NT2/D1 (cell line): ENCODE results near the gene DKK2.

Experiments
- SUZ12 ChIP-seq: IDR thresholded peaks from 2 replicates; pipeline ENCODE4 v1.6.1; 2011; ENCODE audit not compliant: insufficient read length, insufficient read depth; ENCODE audit errors: extremely low read depth
- YY1 ChIP-seq: IDR thresholded peaks from 2 replicates; pipeline ENCODE4 v1.6.1; 2011; ENCODE audit not compliant: insufficient read length, insufficient read depth
- ZNF274 ChIP-seq: IDR thresholded peaks from 2 replicates; pipeline ENCODE4 v1.6.1; 2011; ENCODE audit warnings: mild to moderate bottlenecking, low read depth, low read length

GRCh38 chr4:106893903-106894302, 142.2 kb downstream of the DKK2 start:
- TF ChIP-seq ZNF274, result no peak
- TF ChIP-seq YY1, result no peak
- no peak for TF ChIP-seq SUZ12
